GM19238 (cell line): Measurements from ENCODE around the gene ADPGK.
"Not testable (repeated sequence)": the region's sequence is repeated elsewhere in the genome, so short reads cannot be mapped to it uniquely, and the experiment has no call there.

Experiments
- DNase-seq: peaks from one replicate; pipeline ENCODE4 v3.0.0; 2011; ENCODE audit warnings: low spot score; ENCODE audit not compliant: insufficient read length

ADPGK gene

GRCh38 chr15:72751751-72752455, 31.7 kb downstream of the ADPGK start:
- DNase-seq = no peak

DNA sequence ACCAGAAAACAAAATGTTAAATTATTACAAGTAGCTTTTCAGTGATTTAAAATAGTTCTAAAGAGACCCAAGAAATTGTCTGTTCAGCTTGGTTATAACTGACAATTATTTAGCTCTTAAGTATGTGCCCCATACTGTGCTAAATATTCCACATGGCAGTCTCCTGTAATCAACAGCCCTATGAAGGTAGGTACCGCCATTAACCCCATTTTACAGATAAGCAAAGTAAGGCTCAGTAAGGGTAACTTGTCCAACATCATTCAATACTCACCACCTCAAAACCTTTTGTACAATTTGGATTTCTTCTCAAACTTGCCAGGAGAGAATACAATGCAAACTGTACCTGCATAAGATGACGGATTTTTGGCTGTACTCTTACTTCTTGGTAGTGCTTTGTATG, 33.9 kb downstream of the ADPGK start:
- DNase-seq = no peak

GRCh38 chr15:72740219-72740618, 43.3 kb downstream of the ADPGK start:
- peak; percentile 33 for DNase-seq

DNA sequence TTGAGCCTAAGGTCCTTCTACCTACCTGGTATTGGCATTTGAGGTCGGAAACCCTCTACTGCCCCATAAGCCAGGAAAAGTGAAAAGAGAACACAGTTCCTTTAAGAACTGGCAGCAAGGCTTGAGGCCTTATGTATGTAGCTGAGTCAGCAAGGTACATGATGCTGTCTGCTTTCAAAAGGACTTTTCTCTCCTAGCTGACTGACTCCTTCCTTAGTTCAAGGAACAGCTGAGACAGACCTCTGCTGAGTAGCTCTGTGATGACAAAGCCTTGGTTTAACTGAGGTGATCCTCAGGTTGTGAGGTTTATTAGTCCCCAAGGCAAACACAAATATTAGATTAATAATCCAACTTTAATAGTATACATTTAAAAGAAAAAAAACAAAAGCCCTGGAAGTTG, 45.8 kb downstream of the ADPGK start:
- DNase-seq = no peak

DNA sequence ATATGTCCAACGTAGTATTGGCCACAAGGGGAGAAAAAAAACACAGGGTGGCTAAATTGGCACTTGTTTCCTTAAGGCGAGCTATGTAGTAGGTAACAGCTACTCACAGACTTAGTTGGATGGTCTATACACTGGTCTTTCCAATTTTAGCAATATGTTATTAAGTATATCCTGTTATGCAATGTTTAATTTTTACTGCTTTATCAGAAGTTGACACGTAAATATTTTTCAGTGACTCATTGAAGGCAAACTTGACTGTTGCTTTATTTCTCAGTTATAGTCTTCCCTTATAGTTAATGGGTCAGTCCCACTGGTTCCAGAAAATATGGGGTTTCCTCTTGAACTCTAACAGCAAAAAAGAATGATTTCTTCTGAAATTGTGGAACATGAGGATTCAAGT, 46.5 kb downstream of the ADPGK start:
- no peak for DNase-seq

- DNase-seq = no peak
Measured at GRCh38 chr15:72735111-72735510, 48.4 kb downstream of the ADPGK start.

DNA sequence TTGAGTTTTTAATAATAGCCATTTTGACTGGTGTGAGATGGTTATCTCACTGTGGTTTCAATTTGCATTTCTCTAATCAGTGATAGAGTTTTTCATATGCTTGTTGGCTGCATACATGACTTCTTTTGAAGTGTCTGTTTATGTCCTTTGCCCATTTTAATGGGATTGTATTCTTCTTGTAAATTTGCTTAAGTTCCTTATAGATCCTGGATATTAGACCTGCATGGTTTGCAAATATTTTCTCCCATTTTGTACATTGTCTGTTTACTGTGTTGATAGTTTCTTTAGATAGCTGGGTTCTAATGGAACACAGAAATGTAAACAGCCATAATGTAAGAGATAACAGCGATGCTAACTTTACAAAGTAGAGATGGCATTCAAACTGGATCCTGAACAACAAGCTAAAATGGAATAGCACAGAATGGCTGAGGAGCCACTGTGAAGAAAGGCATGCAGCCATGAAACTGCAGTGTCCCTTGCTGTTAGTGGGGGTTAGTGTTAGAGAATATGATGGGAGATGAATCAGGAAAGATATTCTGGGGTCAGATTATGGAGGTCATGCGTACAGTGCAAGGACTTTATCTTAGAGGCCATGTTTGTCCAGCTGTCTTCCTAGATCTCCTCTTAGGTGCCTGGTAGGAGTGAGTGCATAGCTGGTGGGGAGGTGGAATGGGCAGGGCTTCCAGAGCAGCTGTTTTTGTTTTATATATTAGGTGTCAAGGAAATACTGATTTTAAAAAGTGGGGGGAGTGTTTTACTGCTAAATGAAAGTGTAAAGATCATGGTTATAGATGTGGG, 49.4 kb downstream of the ADPGK start:
- no peak for DNase-seq

DNA sequence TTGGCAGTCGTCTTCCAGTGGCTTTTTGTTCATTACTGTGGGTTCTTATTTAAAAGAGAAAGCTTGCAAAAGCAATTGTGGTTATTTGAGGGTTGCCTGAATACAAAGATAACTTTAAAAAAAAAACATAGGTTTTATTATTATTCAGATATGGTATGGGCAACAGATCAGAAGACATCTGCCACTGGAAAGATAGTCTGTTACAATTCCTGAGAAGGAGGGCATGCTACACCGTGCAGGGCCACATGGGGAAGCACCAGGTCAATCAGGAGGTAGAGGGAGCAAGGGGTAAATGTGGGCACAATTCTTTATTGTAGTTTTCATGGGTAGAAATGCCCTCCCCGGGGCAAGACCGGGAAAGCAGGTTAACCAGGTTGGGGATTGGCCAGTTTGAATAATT, 51.0 kb downstream of the ADPGK start:
- no peak for DNase-seq

DNA sequence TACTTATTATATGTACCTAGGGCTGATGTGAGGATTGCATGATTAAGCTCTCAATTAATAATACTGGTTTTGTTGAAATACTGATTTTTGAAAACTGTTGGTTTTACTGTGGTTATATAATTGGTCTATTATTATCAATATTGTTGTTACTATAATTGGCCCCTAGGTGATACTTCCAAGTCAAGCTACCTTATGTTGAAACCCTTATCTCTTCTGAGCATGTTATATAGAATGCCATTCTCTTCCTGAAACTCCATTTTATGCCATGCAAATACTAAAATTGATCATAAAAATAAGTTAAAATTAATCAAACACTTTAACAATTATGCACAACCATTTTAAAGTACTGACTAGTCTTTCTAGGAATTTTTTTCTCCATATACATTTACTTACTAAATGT, 51.5 kb downstream of the ADPGK start:
- DNase-seq = no peak

DNA sequence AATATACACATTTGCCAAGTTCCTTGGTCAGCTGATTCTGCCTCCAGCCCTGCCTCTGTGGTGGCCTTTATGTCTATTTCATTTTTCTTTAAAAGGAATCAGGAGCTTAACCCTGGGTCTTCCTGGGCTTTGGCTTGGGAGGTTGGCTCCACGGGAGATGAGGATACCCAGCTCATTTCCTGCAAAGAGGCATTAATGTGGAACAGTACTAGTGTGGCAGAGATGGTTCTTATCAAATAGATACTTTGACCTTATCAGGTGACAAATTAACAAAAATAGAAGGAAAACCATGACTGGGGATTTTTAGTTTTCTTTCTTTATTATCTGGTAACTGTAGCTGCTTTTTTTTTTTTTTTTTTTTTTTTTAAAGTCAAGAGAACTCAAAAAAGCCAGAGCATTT, 54.7 kb downstream of the ADPGK start:
- DNase-seq = no peak

- DNase-seq = not testable (repeated sequence)
Measured at GRCh38 chr15:72728249-72728648, 55.3 kb downstream of the ADPGK start.

DNA sequence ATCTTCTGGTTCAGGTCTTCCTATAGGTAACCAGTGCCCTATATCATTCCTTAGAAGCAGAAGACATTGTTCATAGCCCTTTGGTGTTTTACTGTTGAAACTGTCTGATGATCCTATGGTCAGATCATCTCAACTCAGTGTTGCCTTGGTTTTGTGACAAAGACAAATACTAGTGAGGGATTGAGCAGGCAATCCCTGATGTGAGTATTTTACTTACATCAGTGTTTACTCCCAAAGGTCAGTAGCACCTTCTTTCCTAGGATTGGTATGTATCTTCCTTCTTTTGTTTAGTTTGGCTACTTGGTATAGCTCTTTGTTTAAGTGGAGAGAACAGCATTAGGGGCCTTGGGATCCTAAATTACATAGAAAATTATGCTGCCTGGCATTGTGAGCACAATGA, 56.4 kb downstream of the ADPGK start:
- DNase-seq = no peak

DNA sequence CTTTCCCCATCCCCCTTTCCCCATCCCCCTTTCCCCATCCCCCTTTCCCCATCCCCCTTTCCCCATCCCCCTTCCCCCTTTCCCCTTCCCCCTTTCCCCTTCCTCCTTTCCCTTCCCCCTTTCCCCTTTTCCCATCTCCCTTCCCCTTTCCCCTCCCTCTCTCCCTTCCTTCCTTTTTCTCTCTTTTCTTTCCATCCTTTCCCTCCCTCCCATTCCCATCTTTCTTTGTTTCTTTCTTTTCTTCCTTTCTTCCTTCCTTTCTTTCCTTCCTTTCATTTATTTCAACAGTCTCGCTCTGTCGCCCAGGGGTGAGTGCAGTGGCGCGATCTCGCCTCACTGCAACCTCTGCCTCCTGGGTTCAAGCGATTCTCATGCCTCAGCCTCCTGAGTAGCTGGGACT, 57.7 kb downstream of the ADPGK start:
- DNase-seq = not testable (repeated sequence)

DNA sequence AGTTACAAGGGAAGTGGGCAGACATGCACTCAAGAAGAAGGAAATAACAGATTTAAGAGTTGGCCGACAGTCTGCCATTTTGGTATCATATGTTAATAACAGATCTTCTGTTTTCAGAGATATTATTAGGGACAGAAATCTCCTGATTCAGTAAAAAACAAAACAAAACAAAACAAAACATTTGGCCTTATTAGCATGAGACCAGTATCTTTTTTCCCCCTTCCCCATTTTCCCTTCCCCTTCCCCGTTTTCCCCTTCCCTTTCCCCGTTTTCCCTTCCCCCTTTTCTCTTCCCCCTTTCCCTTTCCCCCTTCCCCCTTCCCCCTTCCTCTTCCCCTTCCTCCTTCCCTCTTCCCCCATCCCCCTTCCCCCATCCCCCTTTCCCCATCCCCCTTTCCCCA, 58.1 kb downstream of the ADPGK start:
- no peak for DNase-seq

DNA sequence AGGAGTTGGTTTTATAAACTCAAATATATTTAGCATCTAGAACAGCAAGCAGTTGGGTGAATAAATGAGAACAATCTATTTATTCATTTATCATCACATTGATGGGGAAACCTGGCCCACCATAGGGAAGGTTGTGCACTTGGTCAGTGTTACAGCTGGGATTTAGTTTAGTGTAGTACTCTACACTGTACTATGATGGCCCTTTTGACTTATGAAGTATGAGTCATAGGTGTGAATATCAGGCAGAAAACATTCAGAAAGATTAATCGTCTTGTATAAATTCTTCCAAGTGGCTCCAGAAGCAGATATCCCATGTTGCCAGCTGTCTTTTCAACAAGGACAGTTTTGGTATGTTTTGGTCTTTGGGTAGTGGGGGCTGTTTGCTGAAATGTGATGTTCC, 59.5 kb downstream of the ADPGK start:
- DNase-seq = no peak

DNA sequence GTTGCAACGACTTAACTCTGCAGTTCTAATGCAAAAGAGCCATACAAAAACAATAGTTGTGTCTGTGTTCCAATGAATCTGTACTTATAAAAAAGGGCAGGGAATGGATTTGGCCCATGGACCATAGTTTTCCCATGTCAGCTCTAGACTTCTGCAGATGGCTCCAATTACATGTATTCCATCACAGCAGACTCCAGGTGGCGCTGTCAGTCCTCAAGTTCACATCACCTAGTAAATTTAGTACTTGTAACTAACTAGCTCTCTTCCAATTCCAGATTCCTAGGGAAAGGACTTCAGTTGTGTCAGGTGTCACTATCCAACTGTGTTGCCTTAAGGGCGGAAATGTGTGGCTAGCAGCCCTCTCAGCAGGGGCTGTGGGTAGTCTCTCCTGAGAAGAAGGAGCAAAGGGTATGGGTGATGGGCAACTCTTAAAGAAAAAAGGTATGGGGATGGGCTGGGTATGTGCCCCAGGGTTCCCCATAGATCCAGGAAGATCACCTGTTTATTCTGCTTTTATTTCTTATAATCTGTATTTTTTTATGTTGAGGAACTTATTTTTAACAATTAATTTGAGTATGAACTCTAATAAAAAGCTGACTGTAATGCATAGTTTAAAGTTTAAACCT, 61.4 kb downstream of the ADPGK start:
- DNase-seq = peak; percentile 10

GRCh38 chr15:72708551-72709303, 74.8 kb downstream of the ADPGK start:
- not testable (repeated sequence) for DNase-seq

GRCh38 chr15:72706266-72706665, 77.3 kb downstream of the ADPGK start:
- no peak for DNase-seq
